ACHN (cell line): ENCODE measurements around the gene ISOC2.

Experiments used
- DNase-seq: peaks from one replicate; pipeline ENCODE4 v3.0.0-alpha.2; 2015
- in situ Hi-C: cut with HindIII; loops from 2 replicates; pipeline ENCODE4 v1.10.0; 2017; ENCODE audit warnings: low sequenced_read_pairs, low pct_ligation_motif_present, low pct_unique_long_range_greater_than_20kb

The ISOC2 gene

GRCh38 chr19:55491546-55492360 is 30.3 kb upstream of the ISOC2 start:
- in situ Hi-C loops = no loop called here
- DNase-seq = no peak

DNA sequence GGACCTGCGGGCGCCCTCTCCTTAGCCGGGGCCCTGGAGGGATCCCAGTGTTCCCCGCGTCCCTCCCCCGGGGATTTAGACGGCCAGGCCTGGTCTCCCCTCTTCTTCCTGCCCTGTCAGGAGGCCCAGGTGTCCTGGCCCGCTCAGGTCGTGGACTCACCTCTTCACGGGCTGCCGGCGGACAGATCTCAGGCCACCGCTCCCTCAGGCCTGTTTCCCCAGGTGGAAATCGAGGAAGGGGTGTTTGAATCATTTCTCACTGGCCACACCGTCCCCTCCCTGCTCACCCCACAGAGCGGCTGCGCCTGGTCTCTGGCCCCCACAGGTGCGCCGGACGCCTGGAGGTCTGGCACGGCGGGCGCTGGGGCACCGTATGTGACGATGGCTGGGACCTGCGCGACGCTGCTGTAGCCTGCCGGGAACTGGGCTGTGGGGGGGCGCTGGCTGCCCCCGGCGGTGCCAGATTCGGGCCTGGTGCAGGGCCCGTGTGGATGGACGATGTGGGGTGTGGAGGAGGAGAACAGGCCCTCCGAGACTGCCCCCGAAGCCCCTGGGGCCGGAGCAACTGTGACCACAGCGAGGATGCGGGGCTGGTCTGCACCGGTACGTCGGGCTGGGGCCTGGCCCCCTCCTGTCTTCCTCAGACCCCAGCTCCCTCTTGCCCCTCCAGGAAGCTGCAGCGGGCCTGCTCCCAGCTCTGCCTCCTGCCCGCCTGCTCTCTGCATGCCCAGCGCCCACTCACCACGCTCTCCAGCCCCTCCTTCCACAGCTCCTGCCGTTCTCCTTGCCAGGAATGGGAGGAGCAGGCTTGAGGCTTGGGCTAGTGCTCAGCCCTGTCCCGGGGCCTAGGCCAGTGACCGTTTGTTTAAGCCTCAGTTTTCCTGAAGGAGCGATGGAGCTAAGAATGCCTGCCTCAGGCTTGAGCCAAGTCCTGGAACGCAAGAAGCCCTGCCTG is 29.3 kb upstream of the ISOC2 start:
- in situ Hi-C loops = no loop called here
- DNase-seq = no peak

DNA sequence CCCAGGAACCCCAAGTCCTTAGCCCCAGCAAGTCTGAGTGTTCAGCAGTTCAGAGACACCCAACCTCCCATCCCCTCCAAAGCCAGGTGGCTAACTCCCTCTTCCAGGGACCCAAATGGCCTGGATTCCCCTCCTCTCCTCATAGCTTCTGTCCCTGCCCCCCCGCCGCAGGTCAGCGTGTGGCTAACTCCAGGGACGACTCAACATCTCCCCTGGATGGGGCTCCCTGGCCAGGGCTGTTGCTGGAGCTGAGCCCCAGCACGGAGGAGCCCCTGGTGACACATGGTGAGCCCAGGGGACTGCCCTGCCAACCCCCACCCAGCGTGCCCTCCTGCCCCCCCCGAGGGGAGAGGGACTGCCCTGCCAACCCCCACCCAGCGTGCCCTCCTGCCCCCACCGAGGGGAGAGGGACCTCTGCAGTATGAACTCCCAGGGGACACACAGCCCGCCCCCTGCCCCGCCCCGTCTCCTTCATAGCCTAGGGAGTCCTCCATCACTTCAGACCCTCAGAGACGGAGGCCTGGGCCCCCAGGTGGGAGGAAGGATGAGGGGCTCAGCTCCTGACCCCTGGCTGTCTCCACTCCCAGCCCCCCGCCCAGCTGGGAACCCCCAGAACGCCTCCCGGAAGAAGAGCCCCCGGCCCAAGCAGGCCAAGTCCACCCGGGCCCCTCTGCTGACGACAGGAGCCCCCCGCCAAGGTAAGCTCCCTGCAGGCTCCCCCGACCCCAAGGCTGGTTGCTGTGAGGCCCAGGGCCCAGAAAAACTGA is 28.5 kb upstream of the ISOC2 start:
- in situ Hi-C loops = no loop called here
- no peak for DNase-seq

DNA sequence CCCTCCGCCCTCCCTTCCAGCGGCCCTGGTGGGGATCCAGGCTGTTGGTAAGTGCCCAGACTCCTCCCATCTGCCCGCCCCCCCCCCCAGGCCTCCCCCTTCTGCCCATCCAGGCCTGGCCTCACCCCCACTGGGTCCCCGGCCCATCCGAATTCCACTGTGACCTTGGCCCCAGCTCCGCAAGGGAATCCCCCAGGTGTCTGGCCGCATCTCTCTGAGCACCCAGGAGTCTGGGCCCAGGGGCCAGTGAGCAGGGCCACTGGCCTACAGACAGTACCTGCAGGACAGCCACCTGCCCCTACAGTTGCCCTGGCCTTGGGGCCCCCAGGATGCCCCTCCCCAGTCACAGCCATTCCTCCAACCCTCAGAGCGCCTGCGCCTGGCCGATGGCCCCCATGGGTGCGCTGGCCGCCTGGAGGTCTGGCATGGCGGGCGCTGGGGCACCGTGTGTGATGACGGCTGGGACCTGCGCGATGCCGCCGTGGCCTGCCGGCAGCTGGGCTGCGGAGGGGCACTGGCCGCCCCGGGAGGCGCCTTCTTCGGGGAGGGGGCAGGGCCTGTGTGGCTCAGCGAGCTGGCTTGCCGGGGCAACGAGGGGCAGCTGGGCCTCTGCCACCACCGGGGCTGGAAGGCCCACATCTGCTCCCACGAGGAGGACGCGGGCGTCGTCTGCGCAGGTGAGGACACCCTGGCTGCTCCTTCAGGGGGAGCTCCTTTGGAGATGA is 27.7 kb upstream of the ISOC2 start:
- DNase-seq = no peak
- in situ Hi-C loops = no loop called here

DNA sequence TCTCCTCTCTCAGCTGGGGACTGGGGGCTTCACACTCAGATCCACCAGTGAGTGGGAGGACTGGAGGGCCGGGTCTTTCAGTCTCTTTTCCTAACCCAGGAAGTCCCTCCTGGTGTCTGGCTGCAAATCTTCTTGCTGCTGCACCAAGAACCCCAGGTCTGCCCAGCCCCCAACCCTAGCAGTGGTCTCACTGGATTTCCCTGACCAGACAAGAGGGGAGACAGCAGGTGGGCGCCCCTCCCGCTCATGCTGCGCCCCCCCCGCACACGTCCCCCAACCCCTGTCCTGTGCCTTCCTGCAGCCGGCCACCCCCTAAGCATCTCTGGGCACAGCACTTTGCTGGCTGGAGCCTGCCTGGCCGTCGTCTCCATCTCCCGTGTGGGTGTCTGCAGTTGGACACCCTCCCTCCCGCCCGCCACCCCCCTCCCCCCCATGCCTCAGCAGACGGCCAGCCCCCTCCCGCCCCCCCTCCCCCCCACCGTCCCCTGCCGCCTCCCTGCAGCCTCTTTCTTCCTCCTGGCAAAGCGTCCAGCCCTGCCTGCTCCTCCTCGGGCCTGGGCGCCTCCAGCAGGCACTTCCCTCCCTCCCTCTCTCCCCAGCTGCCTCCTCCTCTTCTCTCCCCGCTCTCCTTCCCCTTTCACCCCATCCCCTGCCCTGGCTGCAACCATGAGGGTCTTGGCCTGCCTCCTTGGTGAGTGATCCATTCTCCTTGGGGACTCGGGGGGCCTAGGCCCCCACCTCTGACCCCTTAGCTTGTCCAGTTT is 26.7 kb upstream of the ISOC2 start, which contains the start of gene SSC5D:
Gene SSC5D, plus strand, starts transcription at position 513 of the 764 bp plus-strand sequence. Its CDS starts 154 bp downstream, at position 667.
- DNase-seq = peak; percentile 17
- in situ Hi-C loops = no loop called here

- DNase-seq = peak; percentile 83
- in situ Hi-C loops = no loop called here
These were observed 25.8 kb upstream of the ISOC2 start for GRCh38 chr19:55486971-55487923.

DNA sequence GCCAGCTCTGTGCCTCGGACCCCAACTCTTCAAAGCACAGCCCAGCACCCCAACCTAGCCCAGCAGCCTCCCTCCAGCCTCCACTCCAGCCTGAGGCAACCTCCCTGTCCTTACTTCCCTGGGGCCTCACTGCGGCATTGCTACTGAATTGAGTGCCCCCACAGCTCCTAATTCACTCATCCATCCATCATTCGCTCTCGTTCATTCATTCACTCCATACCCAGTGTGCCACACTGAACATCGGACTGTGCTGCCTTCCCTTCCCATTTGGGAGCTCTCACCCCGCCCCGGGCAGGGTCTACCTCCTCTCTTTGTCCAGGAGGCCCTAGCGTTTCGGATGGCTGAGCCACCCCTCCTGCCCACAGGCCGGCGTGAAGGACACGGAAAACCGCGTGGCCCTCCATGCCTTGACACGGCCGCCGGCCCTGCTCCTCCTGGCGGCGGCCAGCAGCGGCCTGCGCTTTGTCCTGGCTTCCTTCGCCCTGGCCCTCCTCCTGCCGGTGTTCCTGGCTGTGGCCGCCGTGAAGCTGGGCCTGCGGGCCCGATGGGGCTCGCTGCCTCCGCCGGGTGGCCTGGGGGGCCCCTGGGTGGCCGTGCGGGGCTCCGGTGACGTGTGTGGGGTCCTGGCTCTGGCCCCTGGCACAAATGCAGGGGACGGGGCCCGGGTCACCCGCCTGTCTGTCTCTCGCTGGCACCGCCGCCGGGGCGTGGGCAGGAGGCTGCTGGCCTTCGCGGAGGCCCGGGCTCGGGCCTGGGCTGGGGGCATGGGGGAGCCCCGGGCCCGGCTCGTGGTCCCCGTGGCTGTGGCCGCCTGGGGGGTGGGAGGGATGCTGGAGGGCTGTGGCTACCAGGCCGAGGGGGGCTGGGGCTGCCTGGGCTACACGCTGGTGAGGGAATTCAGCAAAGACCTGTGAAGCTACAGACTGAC is 24.9 kb upstream of the ISOC2 start:
- DNase-seq = no peak
- in situ Hi-C loops = no loop called here

GRCh38 chr19:55485439-55486011 is 24.1 kb upstream of the ISOC2 start:
- no peak for DNase-seq
- in situ Hi-C loops = no loop called here

DNA sequence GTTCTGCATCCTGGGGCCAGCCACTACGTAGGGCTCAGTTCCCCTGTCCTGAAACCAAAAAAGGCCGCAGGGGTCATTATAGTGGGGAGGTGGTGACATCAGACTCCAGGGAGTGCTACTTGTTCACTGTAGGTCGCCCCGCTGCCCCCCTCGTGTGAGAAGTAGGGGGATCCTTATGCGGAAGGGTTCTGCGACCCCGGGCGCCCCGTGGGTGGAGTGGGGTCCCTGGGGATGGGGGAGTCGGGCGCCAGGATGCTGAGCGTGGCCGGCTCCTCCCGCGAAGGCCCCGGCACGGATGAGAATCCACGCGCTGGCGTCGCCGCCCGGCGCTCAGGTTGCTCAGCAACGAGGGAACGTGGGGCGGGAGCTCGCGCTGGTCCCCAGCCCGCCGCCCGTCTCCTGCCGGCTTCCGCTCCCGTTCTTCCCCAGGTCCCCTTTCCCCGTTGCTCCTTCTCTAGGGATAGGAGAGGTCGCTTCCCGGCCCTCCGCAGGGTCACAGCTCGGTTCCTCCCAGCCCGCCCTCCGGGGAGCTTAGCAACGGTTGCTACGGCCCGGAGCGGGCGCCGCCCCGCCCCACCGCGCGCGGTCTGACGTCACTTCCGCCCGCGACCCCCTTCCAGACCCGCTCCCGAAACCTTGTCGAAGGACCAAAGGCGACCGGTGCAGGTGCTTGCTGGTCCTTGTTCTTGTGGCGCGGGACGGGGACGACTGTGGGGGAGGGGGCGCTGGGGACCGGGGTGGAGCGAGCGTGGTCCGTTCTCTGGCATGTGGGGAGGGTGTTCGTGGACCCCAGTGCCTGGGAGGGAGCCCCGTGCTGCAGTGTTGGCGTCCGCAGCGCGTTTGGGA is 23.4 kb upstream of the ISOC2 start, which contains the start of gene NAT14:
Gene NAT14, plus strand, starts transcription at position 596 of the 846 bp plus-strand sequence. CDS start 521 bp downstream, outside the sequence.
- in situ Hi-C loops = no loop called here
- peak; percentile 60 for DNase-seq

GRCh38 chr19:55483706-55484592 is 22.5 kb upstream of the ISOC2 start:
- no peak for DNase-seq
- in situ Hi-C loops = no loop called here

- no peak for DNase-seq
These were observed 21.7 kb upstream of the ISOC2 start for GRCh38 chr19:55482967-55483705.

DNA sequence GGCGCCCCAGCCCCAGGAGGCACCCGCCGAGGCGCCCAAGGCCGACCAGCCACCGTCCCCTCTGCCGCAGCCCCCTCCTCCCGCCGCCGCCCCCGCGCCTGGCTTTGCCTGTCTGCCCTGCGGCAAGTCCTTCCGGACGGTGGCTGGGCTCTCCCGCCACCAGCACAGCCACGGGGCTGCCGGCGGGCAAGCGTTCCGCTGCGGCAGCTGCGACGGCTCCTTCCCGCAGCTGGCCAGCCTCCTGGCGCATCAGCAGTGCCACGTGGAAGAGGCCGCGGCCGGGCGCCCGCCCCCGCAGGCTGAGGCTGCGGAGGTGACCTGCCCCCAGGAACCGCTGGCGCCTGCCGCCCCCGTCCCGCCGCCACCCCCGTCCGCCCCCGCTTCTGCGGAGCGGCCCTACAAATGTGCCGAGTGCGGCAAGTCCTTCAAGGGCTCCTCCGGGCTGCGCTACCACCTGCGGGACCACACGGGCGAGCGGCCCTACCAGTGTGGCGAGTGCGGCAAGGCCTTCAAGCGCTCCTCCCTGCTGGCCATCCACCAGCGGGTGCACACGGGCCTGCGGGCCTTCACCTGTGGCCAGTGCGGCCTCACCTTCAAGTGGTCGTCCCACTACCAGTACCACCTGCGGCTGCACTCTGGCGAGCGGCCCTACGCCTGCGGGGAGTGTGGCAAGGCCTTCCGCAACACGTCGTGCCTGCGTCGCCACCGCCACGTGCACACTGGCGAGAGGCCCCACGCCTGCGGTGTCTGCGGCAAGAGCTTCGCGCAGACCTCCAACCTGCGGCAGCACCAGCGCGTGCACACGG is 20.9 kb upstream of the ISOC2 start:
- no peak for DNase-seq
- in situ Hi-C loops = no loop called here

More at GRCh38 chr19:55482967-55483705, 21.7 kb upstream of the ISOC2 start:
- in situ Hi-C loops = no loop called here
